ENCODE measurements around the gene CCPG1. TPM values are rescaled to one million over a fixed set of nuclear protein-coding genes. Genes with fewer than 3 reads are reported as not detected.

CCPG1 gene
- total RNA-seq, 1 donor from 2014 or later, result 26.9 TPM

- no peak for DNase-seq
These were observed 26.6 kb downstream of the CCPG1 start for GRCh38 chr15:55381595-55381994.

DNA sequence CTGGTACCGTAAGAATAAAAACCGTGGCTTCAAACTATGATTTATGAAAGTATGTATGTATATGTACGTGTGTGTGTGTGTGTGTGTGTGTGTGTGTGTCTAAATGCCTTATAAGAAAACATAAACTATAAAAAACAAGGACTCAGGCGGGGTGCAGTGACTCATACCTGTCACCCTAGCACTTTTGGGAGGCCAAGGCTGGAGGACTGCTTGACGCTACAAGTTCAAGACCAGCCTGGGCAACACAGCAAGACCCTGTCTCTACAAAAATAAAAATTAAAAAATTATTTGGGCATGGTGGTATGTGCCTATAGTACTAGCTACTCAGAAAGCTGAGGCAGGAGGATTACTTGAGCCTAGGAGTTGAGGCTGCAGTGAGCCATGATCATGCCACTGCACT, 29.1 kb downstream of the CCPG1 start:
- DNase-seq, result no peak

- no peak for DNase-seq
These were observed 35.3 kb downstream of the CCPG1 start for GRCh38 chr15:55372701-55373440.

DNA sequence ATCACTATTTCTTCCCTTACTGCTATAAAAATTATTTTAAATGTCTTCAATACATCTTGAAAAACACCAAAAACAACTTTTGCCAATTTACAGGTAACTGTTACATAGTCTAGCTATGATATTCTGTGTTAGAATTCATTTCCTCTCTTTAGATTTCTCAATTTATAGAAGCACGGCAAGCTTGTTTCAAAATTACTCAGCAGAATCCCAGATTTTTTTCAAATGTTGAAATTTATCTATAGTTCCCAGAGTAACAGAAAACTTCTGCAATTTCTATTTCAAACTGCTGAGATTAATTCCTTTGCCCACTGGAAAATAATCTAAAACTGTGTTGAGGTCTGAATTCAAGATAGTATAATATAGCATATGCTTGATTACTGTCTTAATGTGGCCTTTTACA, 41.2 kb downstream of the CCPG1 start:
- DNase-seq, result no peak

DNA sequence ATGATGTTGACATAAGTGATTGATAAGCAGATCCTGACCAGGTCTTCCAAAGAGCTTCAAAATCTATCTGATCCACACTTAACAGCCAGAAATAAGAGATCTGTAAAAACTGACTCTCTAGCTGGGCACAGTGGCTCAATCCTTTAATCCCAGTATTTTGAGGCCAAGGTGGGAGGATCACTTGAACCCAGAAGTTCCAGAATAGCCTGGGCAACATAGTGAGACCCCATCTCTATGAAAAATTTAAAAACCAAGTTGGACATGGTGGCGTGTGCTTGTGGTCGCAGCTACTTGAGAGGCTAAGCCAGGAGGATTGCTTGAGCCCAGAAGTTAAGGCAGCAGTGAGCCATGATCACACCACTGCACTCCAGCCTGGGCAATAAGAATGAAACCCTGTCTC, 45.5 kb downstream of the CCPG1 start:
- no peak for DNase-seq

DNA sequence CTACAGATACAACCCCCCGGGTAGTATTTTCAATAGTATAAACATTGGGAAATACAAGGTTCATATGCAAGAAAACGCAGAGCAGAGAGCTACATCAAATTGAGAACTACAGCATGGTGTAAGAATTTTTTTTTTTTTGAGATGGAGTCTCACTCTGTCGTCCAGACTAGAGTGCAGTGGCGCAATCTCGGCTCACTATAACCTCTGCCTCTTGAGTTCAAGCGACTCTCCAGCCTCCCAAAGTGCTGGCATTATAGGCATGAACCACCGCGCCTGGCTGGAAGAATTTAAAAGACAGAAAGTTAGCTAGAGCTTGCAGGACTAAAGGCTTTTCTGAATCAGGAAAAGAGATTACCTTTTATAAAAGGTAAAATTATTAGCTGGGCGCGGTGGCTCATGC, 47.1 kb downstream of the CCPG1 start:
- no peak for DNase-seq

DNA sequence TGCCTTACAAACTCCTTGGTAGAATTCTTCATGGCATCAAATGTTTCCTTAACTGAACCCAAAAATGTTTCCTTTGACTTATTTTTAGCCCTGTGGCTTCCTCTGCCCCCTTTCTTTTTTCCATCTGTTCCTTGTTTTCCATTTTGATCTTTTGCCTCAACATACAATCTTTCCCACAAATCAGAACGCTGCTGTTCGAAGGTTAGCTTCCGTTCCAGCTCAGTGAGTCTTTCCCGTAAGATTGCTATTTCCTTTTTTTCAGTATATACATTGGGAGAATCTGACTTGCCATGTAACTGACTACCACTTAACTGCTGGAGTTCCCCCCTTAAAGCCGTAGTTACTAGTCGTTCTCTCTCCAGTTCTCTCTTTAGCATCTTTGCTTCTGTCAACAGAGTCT, 47.9 kb downstream of the CCPG1 start:
- no peak for DNase-seq

DNA sequence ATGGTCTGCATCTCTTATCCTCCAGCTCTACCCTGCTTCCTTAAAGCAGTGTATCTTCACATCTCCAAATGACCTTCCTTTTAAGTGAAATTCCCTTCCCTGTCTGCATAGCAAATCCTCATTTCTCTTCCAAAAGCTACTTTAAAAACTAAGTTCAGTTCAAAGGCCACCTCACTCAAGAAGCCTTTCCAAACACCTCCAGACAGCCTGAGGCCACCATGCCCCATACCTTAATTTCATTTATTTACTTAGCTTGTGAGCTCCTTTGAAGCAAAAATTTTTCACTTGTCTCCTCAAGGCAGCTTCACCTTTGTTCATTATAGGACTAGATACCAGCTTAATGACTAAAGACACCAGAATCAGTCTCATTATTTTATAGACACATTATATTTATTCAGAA, 49.7 kb downstream of the CCPG1 start:
- no peak for DNase-seq

DNA sequence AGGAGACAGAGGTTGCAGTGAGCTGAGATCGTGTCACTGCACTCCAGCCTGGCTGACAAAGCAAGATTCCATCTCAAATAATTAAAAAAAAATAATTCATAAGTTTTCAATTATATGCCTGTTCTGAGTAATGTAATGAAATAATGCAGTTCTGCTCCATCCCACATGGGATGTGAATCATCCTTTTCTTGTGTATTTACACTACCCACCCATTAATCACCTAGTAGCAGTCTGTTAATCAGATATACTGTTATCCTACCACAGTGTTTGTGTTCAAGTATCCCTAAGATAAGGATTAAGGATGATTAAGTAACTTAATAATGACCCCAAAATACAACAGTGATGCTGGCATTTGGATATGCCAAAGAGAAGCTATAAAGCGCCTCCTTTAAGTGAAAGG, 50.4 kb downstream of the CCPG1 start:
- DNase-seq, result no peak

DNA sequence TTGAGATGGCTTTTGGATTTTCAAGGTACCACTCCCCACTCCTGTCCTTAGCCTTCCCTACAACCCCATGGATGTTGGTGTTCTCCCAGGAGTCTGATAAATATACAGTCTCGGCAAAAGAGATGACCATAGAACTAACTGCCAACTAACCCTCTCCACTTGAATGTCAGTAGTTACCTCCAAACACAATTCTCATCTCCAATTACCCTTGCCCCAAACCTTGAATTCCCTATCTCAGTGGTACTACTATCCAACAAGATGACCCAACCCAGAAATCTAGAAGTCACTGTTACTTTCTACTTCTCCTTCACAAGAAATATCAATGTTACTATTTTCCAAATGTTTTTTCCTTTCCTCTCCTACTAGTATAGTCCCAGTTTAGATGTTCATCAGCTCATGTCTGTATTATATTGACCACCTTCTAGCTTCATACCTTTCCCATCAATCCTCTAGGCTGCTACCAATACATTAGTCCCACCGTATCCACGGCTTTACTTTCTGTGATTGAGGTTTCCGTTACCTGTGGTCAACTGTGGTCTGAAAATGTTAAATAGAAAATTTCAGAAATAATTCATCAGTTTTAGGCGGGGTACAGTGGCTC, 51.1 kb downstream of the CCPG1 start:
- DNase-seq, result no peak

DNA sequence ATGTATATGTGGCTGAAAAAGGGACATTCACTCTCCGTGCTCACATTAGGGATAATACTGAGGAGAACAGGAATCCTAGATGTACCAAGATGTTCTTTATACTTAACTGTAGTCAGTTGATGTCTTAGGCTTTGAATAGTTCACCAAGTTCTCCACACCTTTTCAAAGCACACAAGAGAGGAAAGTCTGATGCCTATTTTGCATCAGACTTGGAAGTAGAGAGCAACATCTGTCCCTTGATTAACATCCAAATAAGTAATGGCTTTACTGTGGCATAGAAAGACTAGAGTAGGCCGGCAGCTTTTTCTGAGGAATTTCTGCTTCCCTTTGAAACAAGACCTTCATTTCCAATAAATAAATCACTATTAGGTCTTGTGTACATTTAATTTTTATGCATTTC, 55.1 kb downstream of the CCPG1 start:
- DNase-seq, result no peak

DNA sequence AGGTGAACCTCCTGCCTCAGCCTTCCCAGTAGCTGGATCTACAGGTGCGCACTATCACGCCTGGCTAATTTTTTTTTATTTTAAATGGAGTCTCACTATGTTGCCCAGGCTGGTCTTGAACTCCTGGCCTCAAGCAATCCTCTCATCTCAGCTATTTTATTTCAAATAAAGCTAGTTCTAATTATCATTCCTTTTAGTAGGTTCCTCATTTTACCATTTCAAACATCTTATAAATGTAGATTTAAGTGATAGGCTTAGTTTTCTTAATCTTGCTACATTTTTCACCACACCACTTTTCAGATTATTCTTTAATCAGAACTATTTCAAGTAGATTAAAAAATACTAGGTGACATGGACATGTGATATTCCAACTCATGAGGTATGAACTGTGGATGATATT, 58.9 kb downstream of the CCPG1 start:
- DNase-seq, result no peak

DNA sequence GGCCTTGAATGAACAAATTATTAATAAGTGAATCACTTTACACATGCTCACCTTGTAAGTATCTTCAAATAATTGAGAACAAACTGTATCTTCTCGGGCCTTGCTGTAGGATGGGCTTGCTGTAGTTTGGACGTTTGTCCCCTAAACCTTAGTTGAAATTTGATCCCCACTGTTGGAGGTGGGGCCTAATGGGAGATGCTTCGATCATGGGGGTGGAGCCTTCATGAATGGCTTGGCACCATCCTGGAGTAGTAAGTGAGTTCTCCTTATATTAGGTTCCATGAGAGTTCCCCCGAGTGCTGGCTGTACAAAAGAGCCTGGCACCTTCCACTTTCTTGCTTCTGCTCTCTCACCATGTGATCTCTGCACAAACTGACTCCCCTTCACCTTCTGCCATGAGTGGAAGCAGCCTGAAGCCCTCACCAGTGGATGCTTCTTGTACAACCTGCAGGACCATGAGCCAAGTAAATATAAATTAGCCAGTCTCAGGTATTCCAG, 59.8 kb downstream of the CCPG1 start:
- no peak for DNase-seq

DNA sequence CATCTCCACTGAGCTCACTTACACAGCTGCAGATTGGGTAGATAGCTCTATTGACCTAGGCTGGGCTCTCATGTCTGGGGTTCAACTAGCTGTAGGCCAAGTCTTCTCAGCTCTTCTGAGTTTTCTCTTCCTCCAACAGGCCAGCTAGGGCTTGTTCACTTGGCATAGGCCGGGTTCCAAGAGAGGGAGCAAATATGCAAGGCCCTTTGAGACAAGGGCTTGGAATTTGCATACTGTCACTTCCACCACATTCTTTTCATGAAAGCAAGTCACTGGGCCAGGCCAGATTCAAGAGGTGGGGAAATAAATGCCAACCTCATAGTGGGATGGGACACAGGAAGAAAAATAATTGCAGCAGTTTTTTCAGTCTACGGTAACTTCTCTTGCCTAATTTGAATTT, 64.0 kb downstream of the CCPG1 start:
- DNase-seq, result no peak

- peak; percentile 23 for DNase-seq
These were observed 65.0 kb downstream of the CCPG1 start for GRCh38 chr15:55343168-55343567.

- no peak for DNase-seq
These were observed 71.0 kb downstream of the CCPG1 start for GRCh38 chr15:55337160-55337559.

- no peak for DNase-seq
These were observed 73.2 kb downstream of the CCPG1 start for GRCh38 chr15:55334997-55335396.

GRCh38 chr15:55334371-55334770, 73.8 kb downstream of the CCPG1 start:
- no peak for DNase-seq

- DNase-seq, result no peak
These were observed 80.8 kb downstream of the CCPG1 start for GRCh38 chr15:55327387-55327786.

DNA sequence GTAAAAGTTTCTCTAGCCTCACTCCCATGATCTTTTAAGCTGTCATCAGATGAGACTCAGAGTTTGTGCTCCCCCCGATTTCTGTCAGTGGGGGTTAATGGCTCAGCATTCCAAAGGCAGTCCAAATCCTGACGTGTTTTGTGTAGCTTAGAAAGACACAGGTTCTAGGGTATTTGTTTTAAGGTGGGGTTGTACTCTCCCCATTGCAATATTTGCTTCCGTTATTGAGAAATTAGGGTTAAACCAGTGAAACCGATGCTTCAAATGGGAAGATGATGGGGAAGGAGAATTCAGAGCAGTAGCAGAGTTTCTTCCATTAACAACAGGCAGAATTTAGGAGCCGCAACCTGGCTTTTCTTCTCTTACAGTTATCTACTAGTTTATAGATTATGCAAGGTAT, 85.7 kb downstream of the CCPG1 start:
- no peak for DNase-seq

DNA sequence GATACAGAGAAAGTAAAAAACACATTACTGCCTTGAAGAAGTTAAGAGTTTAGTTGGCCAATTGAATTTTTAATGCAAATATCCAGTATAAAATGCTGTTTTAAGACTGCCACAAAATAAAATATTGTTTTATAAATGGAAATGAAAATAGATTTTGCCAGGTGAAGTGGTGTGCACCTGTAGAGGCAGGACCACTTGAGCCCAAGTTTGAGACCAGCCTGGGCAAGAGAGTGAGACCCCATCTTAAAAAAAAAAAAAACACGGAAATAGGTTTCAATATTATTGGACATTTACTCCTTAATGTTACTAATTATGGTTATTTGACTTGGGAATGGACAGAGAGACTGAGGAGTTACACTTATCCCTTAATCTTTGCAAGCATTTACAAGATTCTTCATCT, 87.2 kb downstream of the CCPG1 start:
- no peak for DNase-seq

- no peak for DNase-seq
These were observed 88.0 kb downstream of the CCPG1 start for GRCh38 chr15:55320238-55320550.

DNA sequence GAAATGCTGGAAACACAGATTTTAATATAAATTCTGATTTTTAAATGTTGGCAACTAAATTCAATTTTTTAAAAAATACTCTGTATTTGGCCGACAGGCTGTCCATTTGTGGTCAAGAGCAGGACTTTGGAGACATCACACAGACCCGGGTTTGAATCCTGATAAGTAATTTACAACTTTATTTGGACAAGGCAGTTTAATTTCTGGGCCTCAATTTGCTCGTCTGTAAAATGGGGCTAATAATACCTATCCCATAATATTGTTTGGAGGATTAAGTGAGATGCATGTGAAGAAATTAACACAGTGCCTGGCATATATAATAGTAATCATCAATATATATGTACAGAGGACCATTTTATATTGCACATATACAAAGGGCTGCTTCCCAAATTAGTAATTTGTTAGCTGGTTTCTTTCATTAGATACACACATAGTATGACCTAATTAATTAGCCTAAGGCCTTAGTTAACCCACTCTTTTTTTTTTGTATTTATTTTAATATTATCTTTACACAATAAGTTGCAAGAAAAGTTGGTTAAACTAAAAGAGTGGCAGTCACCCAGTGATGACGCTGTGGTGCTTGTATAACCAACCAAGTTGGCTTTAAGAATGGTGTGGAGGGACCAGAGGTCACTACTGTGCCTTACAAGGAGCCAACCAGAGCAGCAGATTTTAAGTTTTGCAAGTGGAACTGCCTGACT, 88.5 kb downstream of the CCPG1 start:
- DNase-seq, result no peak

Measured in skin of body (tissue), 2 donors.